DOHH2 (cell line): ENCODE results near the gene USPL1.

Experiments
- H3F3A ChIP-seq: fragments of 200-600 bp; sonication (generic), shearing (Covaris generic); 2 replicates; pipeline ENCODE4 v1.6.0; 2016; ENCODE audit warnings: antibody characterized with exemption, mild to moderate bottlenecking; ENCODE audit not compliant: control insufficient read depth, insufficient read depth
- H3K27ac ChIP-seq: fragments of 200-600 bp; sonication (generic); 2 replicates; pipeline ENCODE4 v1.5.1; 2014; ENCODE audit warnings: low read depth, mild to moderate bottlenecking, low read length, moderate library complexity
- H3K27me3 ChIP-seq: fragments of 200-600 bp; sonication (generic); 2 replicates; pipeline ENCODE4 v1.6.1; 2014; ENCODE audit warnings: mild to moderate bottlenecking, low read length, mixed read lengths; ENCODE audit not compliant: control insufficient read depth
- H3K36me3 ChIP-seq: fragments of 200-600 bp; sonication (generic); 2 replicates; pipeline ENCODE4 v1.6.1; 2014; ENCODE audit warnings: mild to moderate bottlenecking, low read length, moderate library complexity, mixed read lengths; ENCODE audit not compliant: control insufficient read depth
- H3K4me1 ChIP-seq: fragments of 200-600 bp; sonication (generic); 2 replicates; pipeline ENCODE4 v1.6.1; 2014; ENCODE audit warnings: mild to moderate bottlenecking, low read length, mixed read lengths; ENCODE audit not compliant: control insufficient read depth
- H3K4me2 ChIP-seq: fragments of 200-600 bp; sonication (generic); 2 replicates; pipeline ENCODE4 v1.6.0; 2014; ENCODE audit warnings: mild to moderate bottlenecking, low read length, moderate library complexity
- H3K4me3 ChIP-seq: fragments of 200-600 bp; sonication (generic); 2 replicates; pipeline ENCODE4 v1.5.1; 2014; ENCODE audit warnings: mild to moderate bottlenecking, low read length, mixed read lengths
- H3K79me2 ChIP-seq: fragments of 200-600 bp; sonication (generic); 2 replicates; pipeline ENCODE4 v1.6.1; 2014; ENCODE audit warnings: mild to moderate bottlenecking, low read length, mixed read lengths; ENCODE audit not compliant: control insufficient read depth
- H3K9me2 ChIP-seq: fragments of 200-600 bp; sonication (generic); replicated peaks from 2 replicates; pipeline ENCODE4 v1.6.1; 2014; ENCODE audit warnings: mild to moderate bottlenecking, low read length, mixed read lengths; ENCODE audit not compliant: control insufficient read depth
- H3K9me3 ChIP-seq: fragments of 200-600 bp; sonication (generic); 2 replicates; pipeline ENCODE4 v1.6.1; 2014; ENCODE audit warnings: antibody characterized with exemption, low read length, mixed read lengths; ENCODE audit not compliant: control insufficient read depth, insufficient read depth
- H4K20me1 ChIP-seq: fragments of 200-600 bp; sonication (generic); 2 replicates; pipeline ENCODE4 v1.6.0; 2014; ENCODE audit warnings: low read depth, mild to moderate bottlenecking, antibody characterized with exemption, low read length, moderate library complexity; ENCODE audit not compliant: control insufficient read depth, insufficient read depth
- CTCF ChIP-seq: fragments of 200-600 bp; sonication (generic); IDR thresholded peaks from one replicate; pipeline ENCODE4 v1.5.1; 2014; ENCODE audit warnings: antibody characterized with exemption, mild to moderate bottlenecking, low read depth, low read length; ENCODE audit not compliant: poor library complexity, severe bottlenecking
- EZH2phosphoT487 ChIP-seq: fragments of 200-600 bp; sonication (generic); IDR thresholded peaks from 2 replicates; pipeline ENCODE4 v1.6.1; 2017; ENCODE audit warnings: borderline replicate concordance, mild to moderate bottlenecking, antibody characterized with exemption, low read length, moderate library complexity, mixed read lengths

The USPL1 gene

GRCh38 chr13:30692113-30692512, 74.4 kb downstream of the USPL1 start:
- H3K9me3 ChIP-seq = no peaks in the 10 kb centered on the region
- H3K4me1 ChIP-seq = peaks cover 36% of the 10 kb centered on the region
- H3K36me3 ChIP-seq = no peaks in the 10 kb centered on the region
- no peak overlapping the region for H3K4me2 ChIP-seq
- H3F3A ChIP-seq = no peaks in the 10 kb centered on the region
- H3K27ac ChIP-seq = no peak overlapping the region
- no peaks in the 10 kb centered on the region for H3K79me2 ChIP-seq
- no peaks in the 10 kb centered on the region for H3K9me2 ChIP-seq
- no peak overlapping the region for H3K4me3 ChIP-seq
- TF ChIP-seq EZH2phosphoT487 = no peak
- no peak for TF ChIP-seq CTCF
- H3K27me3 ChIP-seq = peaks cover 18% of the 10 kb centered on the region
- no peaks in the 10 kb centered on the region for H4K20me1 ChIP-seq

GRCh38 chr13:30696278-30697176, 78.8 kb downstream of the USPL1 start:
- H3K36me3 ChIP-seq = no peaks in the 10 kb centered on the region
- no peaks in the 10 kb centered on the region for H3K79me2 ChIP-seq
- H3K4me3 ChIP-seq = peak overlapping the region; percentile 46
- H3K9me2 ChIP-seq = no peaks in the 10 kb centered on the region
- H3K27ac ChIP-seq = no peak overlapping the region
- no peaks in the 10 kb centered on the region for H4K20me1 ChIP-seq
- peak overlapping the region; percentile 61 for H3K4me2 ChIP-seq
- no peaks in the 10 kb centered on the region for H3K9me3 ChIP-seq
- H3K27me3 ChIP-seq = peaks cover 28% of the 10 kb centered on the region
- H3F3A ChIP-seq = no peaks in the 10 kb centered on the region
- TF ChIP-seq CTCF (no peak), EZH2phosphoT487 (no peak)
- peaks cover 28% of the 10 kb centered on the region for H3K4me1 ChIP-seq

GRCh38 chr13:30697177-30697953, 79.6 kb downstream of the USPL1 start:
- peaks cover 28% of the 10 kb centered on the region for H3K27me3 ChIP-seq
- H4K20me1 ChIP-seq = no peaks in the 10 kb centered on the region
- peaks cover 28% of the 10 kb centered on the region for H3K4me1 ChIP-seq
- TF ChIP-seq CTCF = no peak
- no peak for TF ChIP-seq EZH2phosphoT487
- no peak overlapping the region for H3K4me3 ChIP-seq
- no peaks in the 10 kb centered on the region for H3F3A ChIP-seq
- no peaks in the 10 kb centered on the region for H3K36me3 ChIP-seq
- no peaks in the 10 kb centered on the region for H3K9me2 ChIP-seq
- no peak overlapping the region for H3K27ac ChIP-seq
- no peaks in the 10 kb centered on the region for H3K79me2 ChIP-seq
- H3K4me2 ChIP-seq = no peak overlapping the region
- H3K9me3 ChIP-seq = no peaks in the 10 kb centered on the region
